K562 (cell line): ENCODE results near the gene PUM1. TPM values are rescaled to one million over a fixed set of nuclear protein-coding genes. Genes with fewer than 3 reads are reported as not detected.

Experiments
- ATAC-seq: fragments of 200-7000 bp; cut with Tn5 transposase; 3 replicates; pipeline ENCODE4 v1.9.1; 2020; ENCODE audit warnings: moderate library complexity
- BruUV-seq: library from RNA; stranded (reverse); fragments of 400-500 nt; replicated peaks from 2 replicates; lab custom pipeline; 2021; lab: Mats Ljungman, UMichigan
- CTCF ChIA-PET: fragments of 300-600 bp; formaldehyde crosslinking; extraction: SDS; loops from one replicate; lab custom pipeline; 2021; ENCODE audit warnings: low intra/inter-chr PET ratio; lab: Yijun Ruan, JAX
- POLR2A ChIA-PET: fragments of 300-600, 350-650 bp; sonication (Branson Sonifier 250); formaldehyde crosslinking; extraction: SDS; loops from one replicate; lab custom pipeline; 2021; ENCODE audit warnings: antibody characterized with exemption, inconsistent platforms; lab: Yijun Ruan, JAX
- DNase-seq, 4 experiments: peaks; one replicate each; pipeline versions ENCODE4 v3.0.0 to v3.0.0-alpha.2; 2011 to 2018; ENCODE audit warnings: low spot score in 3 of 4, mixed read lengths in 3 of 4; ENCODE audit errors: extremely low read depth in 1 of 4
- FAIRE-seq: peaks from 2 replicates; lab custom pipeline; 2011; peaks lifted over from hg19 to GRCh38; lab: Jason Lieb, UNC
- H2AFZ ChIP-seq: 2 replicates; pipeline ENCODE4 v1.6.0; 2011; ENCODE audit warnings: low read depth, low read length, control low read depth, inconsistent platforms
- H3K27ac ChIP-seq: fragments of 200-600 bp; 3 replicates; pipeline ENCODE4 v1.8.0; 2011; ENCODE audit warnings: low read depth, mild to moderate bottlenecking, control low read depth, inconsistent platforms, low read length, moderate library complexity, mixed read lengths; ENCODE audit errors: extremely low read depth
- H3K27me3 ChIP-seq, 2 experiments: fragments of 300-600 bp in 1 of 2; 2 replicates in 1 of 2; 3 replicates in 1 of 2; pipeline versions ENCODE4 v1.6.0 to v1.8.0; 2011; ENCODE audit warnings: inconsistent platforms in 2 of 2, low read length in 2 of 2, mild to moderate bottlenecking in 1 of 2, mixed read lengths in 1 of 2, moderate library complexity in 1 of 2; ENCODE audit not compliant: control insufficient read depth in 2 of 2, insufficient read depth in 2 of 2
- H3K36me3 ChIP-seq: fragments of 300-600 bp; 3 replicates; pipeline ENCODE4 v1.8.0; 2011; ENCODE audit warnings: mild to moderate bottlenecking, low read length, inconsistent platforms; ENCODE audit not compliant: control insufficient read depth, insufficient read depth
- H3K4me1 ChIP-seq, 2 experiments: fragments of 200-600 bp in 1 of 2; replicated peaks in 1 of 2; 2 replicates in 1 of 2; 3 replicates in 1 of 2; pipeline versions ENCODE4 v1.5.1 to v1.8.0; 2011; ENCODE audit warnings: inconsistent platforms in 2 of 2, low read length in 2 of 2, mild to moderate bottlenecking in 1 of 2, mixed read lengths in 1 of 2, moderate library complexity in 1 of 2; ENCODE audit not compliant: control insufficient read depth in 2 of 2, insufficient read depth in 2 of 2
- H3K4me2 ChIP-seq: 2 replicates; pipeline ENCODE4 v1.6.1; 2011; ENCODE audit warnings: low read length, control low read depth, inconsistent platforms, mixed read lengths; ENCODE audit not compliant: insufficient read depth
- H3K4me3 ChIP-seq: fragments of 200-600 bp; sonication (generic), shearing (Covaris generic); 2 replicates; pipeline ENCODE4 v1.5.1; 2016; ENCODE audit warnings: control low read depth, inconsistent platforms
- H3K79me2 ChIP-seq: fragments of 200-600 bp; 3 replicates; pipeline ENCODE4 v1.8.0; 2011; ENCODE audit warnings: low read length, inconsistent platforms; ENCODE audit not compliant: control insufficient read depth, insufficient read depth
- H3K9ac ChIP-seq, 2 experiments: 2 replicates each; pipeline versions ENCODE4 v1.6.0 to v1.6.1; 2011; ENCODE audit warnings: low read depth in 2 of 2, low read length in 2 of 2, control low read depth in 1 of 2, inconsistent platforms in 1 of 2, mild to moderate bottlenecking in 1 of 2, mixed read lengths in 1 of 2; ENCODE audit not compliant: insufficient read depth in 1 of 2
- H3K9me1 ChIP-seq: one replicate; pipeline ENCODE4 v1.6.0; 2011; ENCODE audit warnings: inconsistent platforms, mild to moderate bottlenecking, low read length, moderate library complexity; ENCODE audit not compliant: control insufficient read depth, insufficient read depth
- H3K9me3 ChIP-seq: replicated peaks from 2 replicates; pipeline ENCODE4 v1.5.1; 2011; ENCODE audit warnings: low read depth, low read length, inconsistent platforms; ENCODE audit not compliant: control insufficient read depth, insufficient read depth
- H4K20me1 ChIP-seq: replicated peaks from 2 replicates; pipeline ENCODE4 v1.6.1; 2011; ENCODE audit warnings: low read length, inconsistent platforms, mixed read lengths; ENCODE audit not compliant: control insufficient read depth, insufficient read depth
- EGR1 ChIP-seq: fragments of 450-650 bp; conservative IDR thresholded peaks from 2 replicates; pipeline ENCODE4 v1.6.1; 2017; ENCODE audit warnings: mild to moderate bottlenecking
- PATZ1 ChIP-seq: fragments of 250-450 bp; sonication (Bioruptor Pico); IDR thresholded peaks from 2 replicates; pipeline ENCODE4 v1.5.0; 2020; ENCODE audit warnings: mild to moderate bottlenecking, borderline replicate concordance
- RCOR1 ChIP-seq, 2 experiments: IDR thresholded peaks; 2 replicates each; pipeline ENCODE4 v1.6.1; 2012; ENCODE audit warnings: low read depth in 2 of 2, low read length in 2 of 2, borderline replicate concordance in 1 of 2, improper control_type of control experiment in 1 of 2
- SRSF7 ChIP-seq: fragments of 200-400 bp; formaldehyde crosslinking; optimal IDR thresholded peaks from 2 replicates; pipeline ENCODE3; 2017; ENCODE audit warnings: mild to moderate bottlenecking, low read depth, low read length
- ZBTB26 ChIP-seq: fragments of 450-650 bp; formaldehyde crosslinking; IDR thresholded peaks from 2 replicates; pipeline ENCODE4 v1.4.0; 2022; ENCODE audit warnings: missing genetic modification characterization
- ZBTB43 ChIP-seq: sonication (generic); formaldehyde crosslinking; IDR thresholded peaks from 2 replicates; pipeline ENCODE4 v1.8.0; 2023; ENCODE audit warnings: mild to moderate bottlenecking, missing genetic modification reagents
- ZBTB8A ChIP-seq: fragments of 450-650 bp; IDR thresholded peaks from 2 replicates; pipeline ENCODE4 v1.6.1; 2018; ENCODE audit warnings: mild to moderate bottlenecking, moderate library complexity; ENCODE audit not compliant: partially characterized antibody
- ZNF780A ChIP-seq: fragments of 250-450 bp; sonication (Bioruptor Pico); IDR thresholded peaks from 2 replicates; pipeline ENCODE4 v1.5.0; 2021; ENCODE audit warnings: mild to moderate bottlenecking
- WGBS: fragments of 100-300 bp; shearing (Covaris generic); methylation state at CpG from one replicate; pipeline ENCODE4 v1.1.6; 2016; ENCODE audit warnings: low coverage, mixed read lengths; ENCODE audit not compliant: insufficient coverage; ENCODE audit errors: missing lambda C conversion rate; 5-methylcytosine and 5-hydroxymethylcytosine counted together
- in situ Hi-C: fragments of 300-500 bp; cut with MboI; formaldehyde crosslinking; loops from 4 replicates; pipeline ENCODE4 v1.15.0; 2018; ENCODE audit warnings: inconsistent platforms, mixed read lengths
- intact Hi-C: fragments of 100-400 bp; cut with micrococcal nuclease; formaldehyde crosslinking; loops from 2 replicates; pipeline ENCODE4 v1.14.2; 2022
- polyA plus RNA-seq, 8 experiments: library from polyadenylated mRNA; depleted of rRNA in 4 of 8; stranded (reverse) in 5 of 8; unstranded in 3 of 8; fragments of >200 nt; fragmentation: Nextera tagmentation in 2 of 8; fragmentation: Illumina TruSeq in 1 of 8; extraction: Ambion mirVana in 2 of 8; extraction: Trizol in 1 of 8; gene quantifications; 2 replicates each; pipeline versions ENCODE4 v1.2.1 to v1.2.3, GENCODE V29; 2011 to 2014; ENCODE audit warnings: inconsistent platforms in 1 of 8, missing spikeins in 1 of 8
- total RNA-seq, 7 experiments: library from RNA; depleted of rRNA in 6 of 7; stranded (reverse); fragments of >200 nt in 6 of 7; fragmentation: Illumina TruSeq in 2 of 7; extraction: Trizol in 2 of 7; gene quantifications; 2 replicates each; pipeline versions ENCODE4 v1.2.1 to v1.2.3, GENCODE V29; 2011 to 2021; ENCODE audit warnings: low replicate concordance in 1 of 7
- TF ChIP-seq, protein P1 (sequence below), 2 experiments: fragments of 250-450 bp in 1 of 2; fragments of 450-650 bp in 1 of 2; sonication (Bioruptor Pico) in 1 of 2; IDR thresholded peaks; 2 replicates each; pipeline versions ENCODE4 v1.6.1 to v1.8.0; 2016 to 2021; ENCODE audit warnings: mild to moderate bottlenecking in 2 of 2, moderate library complexity in 2 of 2, missing compliant biosample characterization in 1 of 2, missing genetic modification characterization in 1 of 2
- TF ChIP-seq, protein P2 (sequence below): fragments of 450-650 bp; IDR thresholded peaks from 2 replicates; pipeline ENCODE4 v1.6.1; 2016

PUM1 gene
- total and polyA plus RNA-seq, 9 of the 15 experiments (the other 6 are each of a cell fraction or from before 2014, with no cell fraction given): 37.7 to 104 (median 55.7) TPM

GRCh38 chr1:30886710-30887428 is 178.6 kb downstream of the PUM1 start (continued):
- TF ChIP-seq SRSF7 (no peak), RCOR1 (IDR thresholded peaks at IDR 0.05; ENCODE audit: borderline replicate concordance in 1 of 2, low read depth in 2 of 2, low read length in 2 of 2) (peak in 1 of 2 experiments; percentile 96; a peak in 2 of 4 replicates)
- TF ChIP-seq, protein P1, sequence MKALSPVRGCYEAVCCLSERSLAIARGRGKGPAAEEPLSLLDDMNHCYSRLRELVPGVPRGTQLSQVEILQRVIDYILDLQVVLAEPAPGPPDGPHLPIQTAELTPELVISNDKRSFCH (CRISPR knock-in tag; IDR thresholded peaks at IDR 0.05): no peak
- TF ChIP-seq, protein P1 (tag; IDR thresholded peaks at IDR 0.05): no peak

- Histone ChIP-seq H4K20me1 (peaks cover 15% of the 10 kb centered on the region; the same call in 1 of the 2 replicates), H3K4me2 (no peak overlapping the region), H3K79me2 (0 out of 3 replicates have a peak, but pooled peaks cover 4% of the 10 kb centered on the region), H3K9ac (peak overlapping the region in 1 of 2 experiments; percentile 39; a peak in 2 of 4 replicates), H3K36me3 (no peaks in the 10 kb centered on the region), H3K4me1 (peaks cover 28 to 37% of the 10 kb centered on the region in 2 experiments), H3K27me3 (no peaks in the 10 kb centered on the region), H3K27ac (no peak overlapping the region), H3K9me1 (no peaks in the 10 kb centered on the region), H3K4me3 (no peak overlapping the region), H2AFZ (no peak overlapping the region), H3K9me3 (no peaks in the 10 kb centered on the region)
- ChIA-PET POLR2A (interaction anchor here (0.5 to 4.8 kb wide), 8 partner anchors 9 to 1933 kb away, joined by 3 to 33 read pairs (median 4); no protein-coding TSS in a partner anchor), CTCF (no interaction called here)
- WGBS: 59% methylated on average over 16 of the region's 17 CpGs
- ATAC-seq: no peak
- intact Hi-C loops (no loop called here), in situ Hi-C loops (no loop called here)
- DNase-seq: peak in 2 of 4 experiments; percentile 45 to 47
- no TSS peak for BruUV-seq
- FAIRE-seq: no peak
- TF ChIP-seq ZNF780A (CRISPR knock-in tag): no peak
- TF ChIP-seq, protein P2, sequence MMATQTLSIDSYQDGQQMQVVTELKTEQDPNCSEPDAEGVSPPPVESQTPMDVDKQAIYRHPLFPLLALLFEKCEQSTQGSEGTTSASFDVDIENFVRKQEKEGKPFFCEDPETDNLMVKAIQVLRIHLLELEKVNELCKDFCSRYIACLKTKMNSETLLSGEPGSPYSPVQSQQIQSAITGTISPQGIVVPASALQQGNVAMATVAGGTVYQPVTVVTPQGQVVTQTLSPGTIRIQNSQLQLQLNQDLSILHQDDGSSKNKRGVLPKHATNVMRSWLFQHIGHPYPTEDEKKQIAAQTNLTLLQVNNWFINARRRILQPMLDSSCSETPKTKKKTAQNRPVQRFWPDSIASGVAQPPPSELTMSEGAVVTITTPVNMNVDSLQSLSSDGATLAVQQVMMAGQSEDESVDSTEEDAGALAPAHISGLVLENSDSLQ: peak; percentile 18; the same call in 1 of the 2 replicates
- TF ChIP-seq ZBTB43 (CRISPR knock-in tag): no peak
- TF ChIP-seq ZBTB8A: no peak
- TF ChIP-seq EGR1: peak; percentile 59
- no peak for TF ChIP-seq ZBTB26 (CRISPR knock-in tag)
- no peak for TF ChIP-seq PATZ1 (CRISPR knock-in tag)
Measured at GRCh38 chr1:30885570-30886522, 179.7 kb downstream of the PUM1 start.
